ENCODE measurements around the gene LRRC8C. TPM values are rescaled to one million over a fixed set of nuclear protein-coding genes. Genes with fewer than 3 reads are reported as not detected.

LRRC8C gene
- total and polyA plus RNA-seq, 5 donors = 3.6 to 10.6 (median 6.0) TPM

GRCh38 chr1:89672489-89673183 is 39.7 kb downstream of the LRRC8C start:
- H3K27ac ChIP-seq (ENCODE audit: low read length) = no peak overlapping the region
- intact Hi-C loops (cut with DNase I) = no loop called here
- DNase-seq = no peak
- no peak for ATAC-seq
- WGBS = 76% methylated on average over 6 of the region's 6 CpGs
- peaks cover 2% of the 10 kb centered on the region for H3K4me1 ChIP-seq (ENCODE audit: control insufficient read depth, insufficient read depth, low read length)
- H3K27me3 ChIP-seq (ENCODE audit: control insufficient read depth, insufficient read depth) = no peaks in the 10 kb centered on the region
- H3K9me3 ChIP-seq (ENCODE audit: control insufficient read depth, low read length) = no peaks in the 10 kb centered on the region
- H3K4me3 ChIP-seq (ENCODE audit: low read length) = no peak overlapping the region

GRCh38 chr1:89673251-89673650 is 40.3 kb downstream of the LRRC8C start:
- WGBS = 67% methylated on average over 4 of the region's 4 CpGs
- no peaks in the 10 kb centered on the region for H3K9me3 ChIP-seq (ENCODE audit: control insufficient read depth, low read length)
- intact Hi-C loops (cut with DNase I) = no loop called here
- H3K4me1 ChIP-seq (ENCODE audit: control insufficient read depth, insufficient read depth, low read length) = peaks cover 2% of the 10 kb centered on the region
- H3K27ac ChIP-seq (ENCODE audit: low read length) = no peak overlapping the region
- no peak overlapping the region for H3K4me3 ChIP-seq (ENCODE audit: low read length)
- no peak for ATAC-seq
- DNase-seq = no peak
- H3K27me3 ChIP-seq (ENCODE audit: control insufficient read depth, insufficient read depth) = no peaks in the 10 kb centered on the region

GRCh38 chr1:89675677-89676076 is 42.8 kb downstream of the LRRC8C start:
- Histone ChIP-seq H3K27ac (ENCODE audit: low read length) (no peak overlapping the region), H3K4me1 (ENCODE audit: control insufficient read depth, insufficient read depth, low read length) (peaks cover 2% of the 10 kb centered on the region), H3K9me3 (ENCODE audit: control insufficient read depth, low read length) (no peaks in the 10 kb centered on the region), H3K4me3 (ENCODE audit: low read length) (no peak overlapping the region), H3K27me3 (ENCODE audit: control insufficient read depth, insufficient read depth) (no peaks in the 10 kb centered on the region)
- ATAC-seq (no peak), DNase-seq (no peak)
- WGBS = 95% methylated on average over 4 of the region's 4 CpGs
- intact Hi-C loops (cut with DNase I) = no loop called here

DNA sequence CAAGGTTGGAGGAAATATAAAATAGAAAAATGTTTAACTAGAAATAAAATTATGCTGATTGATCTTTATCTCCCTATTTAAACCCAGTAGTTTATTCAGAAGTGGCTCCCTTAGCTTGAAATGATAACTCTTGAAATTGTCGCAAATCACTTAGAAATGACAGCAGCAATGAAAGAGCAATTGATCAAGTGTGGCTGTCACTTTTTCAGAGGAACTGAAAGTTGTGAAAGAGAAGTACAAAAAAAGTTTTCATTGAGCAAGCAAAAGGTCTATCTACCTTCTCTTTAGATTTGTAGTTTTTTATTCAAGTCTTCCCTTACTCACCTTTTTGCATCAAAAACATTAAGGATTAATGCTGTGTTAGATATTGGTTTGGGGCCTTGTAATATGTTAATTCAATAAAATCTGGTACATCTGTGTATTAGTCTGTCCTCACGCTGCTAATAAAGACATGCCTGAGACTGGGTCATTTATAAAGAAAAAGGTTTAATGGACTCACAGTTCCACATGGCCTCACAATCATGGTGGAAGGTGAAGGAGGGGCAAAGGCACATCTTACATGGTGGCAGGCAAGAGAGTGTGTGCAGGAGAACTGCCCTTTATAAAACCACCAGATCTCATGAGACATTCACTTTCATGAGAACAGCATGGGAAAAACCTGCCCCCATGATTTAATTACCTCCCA is 48.3 kb downstream of the LRRC8C start:
- WGBS = 96% methylated on average over 2 of the region's 2 CpGs
- Histone ChIP-seq H3K27me3 (ENCODE audit: control insufficient read depth, insufficient read depth) (no peaks in the 10 kb centered on the region), H3K4me1 (ENCODE audit: control insufficient read depth, insufficient read depth, low read length) (peaks cover 1% of the 10 kb centered on the region), H3K4me3 (ENCODE audit: low read length) (no peak overlapping the region), H3K27ac (ENCODE audit: low read length) (no peak overlapping the region), H3K9me3 (ENCODE audit: control insufficient read depth, low read length) (no peaks in the 10 kb centered on the region)
- no peak for DNase-seq
- no peak for ATAC-seq
- intact Hi-C loops (cut with DNase I) = no loop called here

DNA sequence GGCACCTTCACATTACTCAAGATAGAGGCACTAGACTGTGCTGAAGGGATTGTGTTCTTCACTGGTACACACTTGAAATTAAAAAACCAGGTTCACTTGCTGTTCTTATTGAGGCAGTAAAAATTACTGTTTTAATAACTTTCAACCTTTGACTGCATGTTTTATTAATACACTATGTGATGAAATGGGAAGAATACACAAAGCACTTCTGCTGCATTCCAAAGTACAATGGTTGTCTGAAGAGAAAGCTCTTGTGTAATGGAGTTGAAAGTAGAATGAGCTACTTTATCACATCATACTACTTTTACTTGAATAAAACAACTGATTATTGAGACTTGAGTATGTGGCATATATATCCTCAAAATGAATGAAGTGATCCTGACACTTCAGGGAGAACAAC is 49.7 kb downstream of the LRRC8C start:
- no peak for DNase-seq
- no peak for ATAC-seq
- H3K4me3 ChIP-seq (ENCODE audit: low read length) = no peak overlapping the region
- no peak overlapping the region for H3K27ac ChIP-seq (ENCODE audit: low read length)
- intact Hi-C loops (cut with DNase I) = no loop called here
- peaks cover 1% of the 10 kb centered on the region for H3K4me1 ChIP-seq (ENCODE audit: control insufficient read depth, insufficient read depth, low read length)
- H3K27me3 ChIP-seq (ENCODE audit: control insufficient read depth, insufficient read depth) = no peaks in the 10 kb centered on the region
- H3K9me3 ChIP-seq (ENCODE audit: control insufficient read depth, low read length) = no peaks in the 10 kb centered on the region

DNA sequence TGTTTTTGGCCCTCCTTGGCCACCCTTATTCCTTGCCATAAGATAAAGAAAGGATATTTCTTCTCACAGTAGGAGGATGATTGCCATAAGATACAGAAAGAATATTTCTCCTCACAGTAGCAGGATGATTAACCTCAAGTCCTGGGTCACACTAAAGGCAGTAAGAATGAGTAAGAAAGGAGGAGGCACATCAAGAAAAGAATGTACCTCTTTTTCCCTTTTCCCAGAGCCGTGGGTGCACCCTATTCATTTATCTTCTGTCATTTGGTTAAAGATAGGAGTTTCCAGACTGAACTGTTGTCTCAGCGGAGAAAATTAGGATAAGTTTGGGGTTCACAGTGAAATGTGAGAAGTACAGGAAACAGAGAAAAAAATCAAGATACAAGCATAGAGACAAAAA is 52.5 kb downstream of the LRRC8C start:
- ATAC-seq (no peak), DNase-seq (no peak)
- WGBS = 83% methylated on average over 2 of the region's 2 CpGs
- intact Hi-C loops (cut with DNase I) = no loop called here
- Histone ChIP-seq H3K27me3 (ENCODE audit: control insufficient read depth, insufficient read depth) (no peaks in the 10 kb centered on the region), H3K4me3 (ENCODE audit: low read length) (no peak overlapping the region), H3K27ac (ENCODE audit: low read length) (no peak overlapping the region), H3K4me1 (ENCODE audit: control insufficient read depth, insufficient read depth, low read length) (peaks cover 2% of the 10 kb centered on the region), H3K9me3 (ENCODE audit: control insufficient read depth, low read length) (no peaks in the 10 kb centered on the region)

DNA sequence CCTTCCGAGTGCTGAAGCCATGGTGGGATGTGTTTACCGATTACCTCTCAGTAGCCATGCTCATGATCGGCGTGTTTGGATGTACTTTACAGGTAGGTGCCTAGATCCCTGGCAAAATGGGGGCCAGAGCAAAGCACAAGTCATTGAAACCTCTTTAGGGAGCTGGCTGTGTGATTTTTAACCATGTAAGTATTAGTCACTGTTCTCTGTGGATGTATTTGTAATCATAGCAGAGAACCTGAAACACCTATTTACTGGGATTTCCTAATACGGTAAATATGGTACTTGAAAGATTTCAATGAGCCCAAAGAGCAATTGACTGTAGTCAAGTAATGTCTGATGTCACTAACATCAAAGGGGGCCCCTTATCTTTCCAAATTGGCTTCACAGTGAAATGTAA is 53.6 kb downstream of the LRRC8C start:
- H3K27me3 ChIP-seq (ENCODE audit: control insufficient read depth, insufficient read depth) = no peaks in the 10 kb centered on the region
- no peak overlapping the region for H3K27ac ChIP-seq (ENCODE audit: low read length)
- H3K4me3 ChIP-seq (ENCODE audit: low read length) = no peak overlapping the region
- peaks cover 2% of the 10 kb centered on the region for H3K4me1 ChIP-seq (ENCODE audit: control insufficient read depth, insufficient read depth, low read length)
- DNase-seq = no peak
- H3K9me3 ChIP-seq (ENCODE audit: control insufficient read depth, low read length) = no peaks in the 10 kb centered on the region
- no peak for ATAC-seq
- WGBS = 91% methylated on average over 5 of the region's 5 CpGs
- intact Hi-C loops (cut with DNase I) = no loop called here

- DNase-seq (no peak), ATAC-seq (no peak)
- H3K27me3 ChIP-seq (ENCODE audit: control insufficient read depth, insufficient read depth) = no peaks in the 10 kb centered on the region
- intact Hi-C loops (cut with DNase I) = no loop called here
- H3K4me1 ChIP-seq (ENCODE audit: control insufficient read depth, insufficient read depth, low read length) = peaks cover 2% of the 10 kb centered on the region
- H3K4me3 ChIP-seq (ENCODE audit: low read length) = no peak overlapping the region
- H3K9me3 ChIP-seq (ENCODE audit: control insufficient read depth, low read length) = no peaks in the 10 kb centered on the region
- H3K27ac ChIP-seq (ENCODE audit: low read length) = no peak overlapping the region
Observed at GRCh38 chr1:89687254-89687653, 54.3 kb downstream of the LRRC8C start.

- Histone ChIP-seq H3K27ac (ENCODE audit: low read length) (no peak overlapping the region), H3K4me1 (ENCODE audit: control insufficient read depth, insufficient read depth, low read length) (peaks cover 2% of the 10 kb centered on the region), H3K4me3 (ENCODE audit: low read length) (no peak overlapping the region), H3K9me3 (ENCODE audit: control insufficient read depth, low read length) (no peaks in the 10 kb centered on the region), H3K27me3 (ENCODE audit: control insufficient read depth, insufficient read depth) (no peaks in the 10 kb centered on the region)
- intact Hi-C loops (cut with DNase I) = no loop called here
- 69% methylated on average over 1 of the region's 1 CpG for WGBS
- DNase-seq (no peak), ATAC-seq (no peak)
Observed at GRCh38 chr1:89688607-89689006, 55.7 kb downstream of the LRRC8C start.

DNA sequence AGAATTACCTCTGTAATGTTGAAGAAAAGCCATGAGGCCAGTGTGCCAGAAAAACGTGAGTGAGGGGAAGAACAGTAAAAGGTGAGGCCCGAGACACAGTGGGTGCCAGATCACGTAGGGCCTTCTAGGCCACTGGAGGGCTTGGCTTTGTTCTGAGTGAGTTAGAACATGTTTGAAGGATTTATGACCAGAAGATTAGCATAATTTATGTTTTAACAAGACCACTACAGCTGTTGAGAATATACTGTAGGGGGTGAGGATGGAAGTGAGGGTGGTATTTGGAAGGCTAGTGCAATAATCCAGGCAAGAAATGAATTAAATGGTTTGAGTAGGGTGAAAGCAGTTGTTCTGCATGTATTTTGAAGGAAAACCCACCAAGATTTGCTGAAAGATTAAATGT is 56.3 kb downstream of the LRRC8C start:
- intact Hi-C loops (cut with DNase I) = no loop called here
- Histone ChIP-seq H3K27ac (ENCODE audit: low read length) (no peak overlapping the region), H3K4me3 (ENCODE audit: low read length) (no peak overlapping the region), H3K9me3 (ENCODE audit: control insufficient read depth, low read length) (no peaks in the 10 kb centered on the region), H3K4me1 (ENCODE audit: control insufficient read depth, insufficient read depth, low read length) (peaks cover 2% of the 10 kb centered on the region), H3K27me3 (ENCODE audit: control insufficient read depth, insufficient read depth) (no peaks in the 10 kb centered on the region)
- no peak for ATAC-seq
- WGBS = 90% methylated on average over 3 of the region's 3 CpGs
- DNase-seq = no peak

DNA sequence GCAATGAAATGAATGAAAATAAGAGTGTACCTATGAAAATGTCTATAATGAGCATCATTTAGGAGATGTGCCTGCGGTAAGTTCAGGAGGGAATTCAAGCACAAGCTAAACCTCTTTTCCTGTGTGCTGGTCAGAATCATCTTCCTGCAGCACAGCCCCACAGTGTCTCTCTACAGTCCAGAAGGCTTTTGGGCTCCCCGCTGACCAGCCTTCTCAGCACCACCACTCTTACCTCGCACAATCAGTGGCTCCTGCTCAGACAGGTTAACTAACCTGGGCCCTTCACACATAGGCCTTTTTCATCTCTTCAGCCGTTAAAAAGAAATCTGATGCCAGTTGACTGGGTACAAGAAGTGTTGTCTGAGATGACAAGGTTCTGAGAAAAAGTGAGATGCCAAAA is 57.7 kb downstream of the LRRC8C start:
- Histone ChIP-seq H3K27me3 (ENCODE audit: control insufficient read depth, insufficient read depth) (no peaks in the 10 kb centered on the region), H3K4me1 (ENCODE audit: control insufficient read depth, insufficient read depth, low read length) (peaks cover 4% of the 10 kb centered on the region), H3K9me3 (ENCODE audit: control insufficient read depth, low read length) (no peaks in the 10 kb centered on the region), H3K27ac (ENCODE audit: low read length) (no peak overlapping the region), H3K4me3 (ENCODE audit: low read length) (no peak overlapping the region)
- intact Hi-C loops (cut with DNase I) = no loop called here
- WGBS = 89% methylated on average over 4 of the region's 4 CpGs
- ATAC-seq (no peak), DNase-seq (no peak)
